GM06990 (cell line): ENCODE data around the gene FEZF1.

Source experiments
- DNase-seq: peaks from one replicate; pipeline ENCODE4 v3.0.0-alpha.2; 2011; ENCODE audit not compliant: insufficient read length; ENCODE audit errors: extremely low read depth
- H3K27me3 ChIP-seq: replicated peaks from 2 replicates; pipeline ENCODE4 v1.6.0; 2011; ENCODE audit warnings: low read length; ENCODE audit not compliant: control insufficient read depth, insufficient read depth
- H3K36me3 ChIP-seq: 2 replicates; pipeline ENCODE4 v1.5.1; 2011; ENCODE audit warnings: low read length; ENCODE audit not compliant: control insufficient read depth, insufficient read depth
- H3K4me3 ChIP-seq: replicated peaks from 2 replicates; pipeline ENCODE4 v1.5.1; 2011; ENCODE audit warnings: low read depth, mild to moderate bottlenecking, control low read depth, low read length
- TF ChIP-seq, protein P1 (sequence below): IDR thresholded peaks from 2 replicates; pipeline ENCODE4 v1.5.1; 2011; ENCODE audit warnings: low read length, control low read depth, mild to moderate bottlenecking, inconsistent platforms; ENCODE audit not compliant: insufficient read depth, poor library complexity, severe bottlenecking

FEZF1 gene

GRCh38 chr7:122311050-122311700, 6.6 kb upstream of the FEZF1 start:
- H3K27me3 ChIP-seq = peaks cover 1% of the 10 kb centered on the region; the same call in 1 of the 2 replicates
- H3K4me3 ChIP-seq = no peak overlapping the region
- H3K36me3 ChIP-seq = no peaks in the 10 kb centered on the region
- no peak for DNase-seq
- TF ChIP-seq, protein P1, sequence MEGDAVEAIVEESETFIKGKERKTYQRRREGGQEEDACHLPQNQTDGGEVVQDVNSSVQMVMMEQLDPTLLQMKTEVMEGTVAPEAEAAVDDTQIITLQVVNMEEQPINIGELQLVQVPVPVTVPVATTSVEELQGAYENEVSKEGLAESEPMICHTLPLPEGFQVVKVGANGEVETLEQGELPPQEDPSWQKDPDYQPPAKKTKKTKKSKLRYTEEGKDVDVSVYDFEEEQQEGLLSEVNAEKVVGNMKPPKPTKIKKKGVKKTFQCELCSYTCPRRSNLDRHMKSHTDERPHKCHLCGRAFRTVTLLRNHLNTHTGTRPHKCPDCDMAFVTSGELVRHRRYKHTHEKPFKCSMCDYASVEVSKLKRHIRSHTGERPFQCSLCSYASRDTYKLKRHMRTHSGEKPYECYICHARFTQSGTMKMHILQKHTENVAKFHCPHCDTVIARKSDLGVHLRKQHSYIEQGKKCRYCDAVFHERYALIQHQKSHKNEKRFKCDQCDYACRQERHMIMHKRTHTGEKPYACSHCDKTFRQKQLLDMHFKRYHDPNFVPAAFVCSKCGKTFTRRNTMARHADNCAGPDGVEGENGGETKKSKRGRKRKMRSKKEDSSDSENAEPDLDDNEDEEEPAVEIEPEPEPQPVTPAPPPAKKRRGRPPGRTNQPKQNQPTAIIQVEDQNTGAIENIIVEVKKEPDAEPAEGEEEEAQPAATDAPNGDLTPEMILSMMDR = no peak

DNA sequence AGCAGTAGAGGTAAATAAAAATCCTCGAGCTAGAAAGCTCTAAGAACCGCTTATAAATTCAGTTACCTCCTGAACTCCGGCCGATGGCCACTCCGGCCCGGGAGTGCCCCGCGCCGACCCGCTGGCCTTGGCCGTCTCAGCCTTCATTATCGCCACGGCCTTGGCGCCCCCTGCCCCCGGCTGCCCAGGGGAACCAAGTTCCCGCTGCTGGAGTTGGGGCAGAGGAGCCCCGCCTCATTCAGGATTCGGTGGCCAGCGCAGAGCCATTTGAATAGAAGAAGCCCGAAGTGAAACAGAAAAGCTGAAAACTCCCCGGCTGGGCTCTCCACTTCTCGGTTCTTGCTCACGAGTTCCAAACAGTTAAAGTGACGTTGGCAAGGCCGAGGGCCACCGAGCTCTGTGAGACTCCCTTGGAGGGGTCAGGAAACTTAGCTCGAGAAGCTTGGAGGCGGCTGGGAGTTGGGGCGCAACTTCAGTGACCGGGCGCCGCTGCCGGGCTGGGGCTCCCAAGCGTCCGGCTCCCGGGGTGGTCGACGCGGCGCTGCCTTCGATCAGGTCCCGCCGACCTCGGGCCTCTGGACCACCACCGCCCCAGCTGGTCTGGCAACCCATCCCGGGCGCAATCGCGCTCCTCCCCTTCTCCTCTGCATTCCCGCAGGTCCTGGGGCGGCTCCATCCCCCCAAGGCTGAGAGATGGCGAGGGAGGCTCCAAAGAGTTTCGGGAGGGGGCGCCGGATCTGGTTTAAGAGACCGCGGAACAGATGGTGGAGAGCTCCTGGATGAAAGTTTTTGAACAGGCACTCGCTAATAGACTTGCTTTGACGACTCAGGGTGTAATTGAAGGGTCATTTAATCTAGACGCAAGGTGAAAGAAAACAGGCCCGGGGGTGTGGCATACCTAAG, 5.8 kb upstream of the FEZF1 start:
- no peak for DNase-seq
- no peak overlapping the region for H3K4me3 ChIP-seq
- H3K36me3 ChIP-seq = no peaks in the 10 kb centered on the region
- TF ChIP-seq, protein P1 = no peak
- H3K27me3 ChIP-seq = peaks cover 1% of the 10 kb centered on the region; the same call in 1 of the 2 replicates

DNA sequence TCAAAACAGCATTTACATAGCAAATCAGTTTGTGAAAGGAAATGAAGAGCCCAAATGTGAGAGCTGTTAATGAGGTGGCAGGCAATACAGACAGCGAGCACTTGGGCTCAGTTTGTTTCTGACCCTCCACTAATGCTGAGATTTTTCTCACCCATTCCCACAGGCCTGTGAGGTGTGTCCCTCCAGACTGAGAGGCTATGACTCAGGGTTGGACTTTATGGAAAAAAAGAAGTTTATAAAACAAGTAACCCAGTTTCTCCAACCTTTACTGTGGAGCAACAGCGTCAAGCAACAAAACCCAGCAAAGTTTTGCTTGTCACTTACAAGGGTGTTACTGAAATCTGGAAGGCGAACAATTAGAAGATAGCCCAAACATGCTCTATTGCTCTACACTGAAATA, 4.9 kb upstream of the FEZF1 start:
- no peak for DNase-seq
- H3K4me3 ChIP-seq = no peak overlapping the region
- H3K27me3 ChIP-seq = no peaks in the 10 kb centered on the region; the same call in 1 of the 2 replicates

DNA sequence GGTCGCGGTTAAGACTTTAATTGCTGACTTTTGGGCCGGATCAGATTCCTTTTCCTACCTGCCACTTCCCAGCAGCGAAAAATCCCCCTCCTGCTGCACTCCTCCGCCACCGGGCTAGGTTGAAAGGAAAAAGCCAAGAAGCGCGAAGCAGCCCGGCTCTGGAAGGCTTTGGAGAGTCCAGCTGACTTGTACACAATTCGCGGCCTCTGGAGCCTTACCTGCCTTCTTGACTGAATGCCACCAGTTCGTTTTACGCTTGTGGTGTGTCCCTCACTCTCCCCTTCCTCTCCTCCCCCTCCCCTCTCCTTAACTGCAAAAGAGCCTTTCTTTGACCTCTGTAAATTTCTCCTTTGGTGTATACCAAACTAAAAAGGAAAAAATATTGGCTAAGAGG, 2.7 kb upstream of the FEZF1 start:
- TF ChIP-seq, protein P1 = no peak
- Histone ChIP-seq H3K4me3 (no peak overlapping the region), H3K36me3 (no peaks in the 10 kb centered on the region), H3K27me3 (no peaks in the 10 kb centered on the region; the same call in none of the 2 replicates)
- DNase-seq = no peak

More for the DNA sequence above, 4.9 kb upstream of the FEZF1 start:
- TF ChIP-seq, protein P1 = no peak
- no peaks in the 10 kb centered on the region for H3K36me3 ChIP-seq

- Histone ChIP-seq H3K27me3 (no peaks in the 10 kb centered on the region; the same call in none of the 2 replicates), H3K4me3 (no peak overlapping the region), H3K36me3 (no peaks in the 10 kb centered on the region)
- no peak for DNase-seq
- TF ChIP-seq, protein P1 = no peak
Observed at GRCh38 chr7:122306320-122307227, 2.0 kb upstream of the FEZF1 start.
